AG09309 (cell line): ENCODE data around the gene FOXR1.
"Not testable (repeated sequence)": the region's sequence is repeated elsewhere in the genome, so short reads cannot be mapped to it uniquely, and the experiment has no call there.

ENCODE experiments used
- DNase-seq: peaks from one replicate; pipeline ENCODE4 v3.0.0-alpha.2; 2010; ENCODE audit warnings: low read depth
- H3K4me3 ChIP-seq: 2 replicates; pipeline ENCODE4 v1.5.1; 2011; ENCODE audit warnings: mild to moderate bottlenecking, low read depth, low read length, moderate library complexity; ENCODE audit not compliant: control insufficient read depth
- CTCF ChIP-seq: IDR thresholded peaks from 2 replicates; pipeline ENCODE4 v1.5.1; 2011; ENCODE audit warnings: mild to moderate bottlenecking, low read depth, low read length, inconsistent platforms; ENCODE audit not compliant: insufficient read depth, control insufficient read depth; ENCODE audit errors: missing control alignments

Gene FOXR1

GRCh38 chr11:118980191-118980881 lies 8.8 kb downstream of the FOXR1 start:
- no peak for DNase-seq
- TF ChIP-seq CTCF, result no peak
- no peak overlapping the region for H3K4me3 ChIP-seq

DNA sequence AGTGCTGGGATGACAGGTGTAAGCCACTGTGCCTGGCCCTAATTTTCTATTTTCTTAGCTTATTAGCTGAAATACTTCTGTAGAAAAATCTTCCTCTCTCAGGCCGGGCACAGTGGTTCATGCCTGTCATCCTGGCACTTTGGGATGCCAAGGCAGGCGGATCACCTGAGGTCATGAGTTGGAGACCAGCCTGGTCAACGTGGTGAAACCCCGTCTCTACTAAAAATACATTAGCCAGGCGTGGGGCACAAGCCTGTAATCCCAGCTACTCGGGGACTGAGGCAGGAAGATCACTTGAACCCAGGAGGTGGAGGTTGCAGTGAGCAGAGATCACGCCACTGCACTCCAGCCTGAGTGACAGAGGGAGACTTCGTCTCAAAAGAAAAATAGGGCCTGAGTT lies 12.8 kb downstream of the FOXR1 start:
- H3K4me3 ChIP-seq, DNase-seq: not testable (repeated sequence)

- DNase-seq, result no peak
- no peak overlapping the region for H3K4me3 ChIP-seq
- no peak for TF ChIP-seq CTCF
Measured at GRCh38 chr11:118984825-118985224, 13.3 kb downstream of the FOXR1 start.

- TF ChIP-seq CTCF, result no peak
- no peak for DNase-seq
- H3K4me3 ChIP-seq, result no peak overlapping the region
Measured at GRCh38 chr11:118988280-118988679, 16.7 kb downstream of the FOXR1 start.

GRCh38 chr11:118991486-118992038 lies 20.0 kb downstream of the FOXR1 start:
- not testable (repeated sequence) for H3K4me3 ChIP-seq, DNase-seq

DNA sequence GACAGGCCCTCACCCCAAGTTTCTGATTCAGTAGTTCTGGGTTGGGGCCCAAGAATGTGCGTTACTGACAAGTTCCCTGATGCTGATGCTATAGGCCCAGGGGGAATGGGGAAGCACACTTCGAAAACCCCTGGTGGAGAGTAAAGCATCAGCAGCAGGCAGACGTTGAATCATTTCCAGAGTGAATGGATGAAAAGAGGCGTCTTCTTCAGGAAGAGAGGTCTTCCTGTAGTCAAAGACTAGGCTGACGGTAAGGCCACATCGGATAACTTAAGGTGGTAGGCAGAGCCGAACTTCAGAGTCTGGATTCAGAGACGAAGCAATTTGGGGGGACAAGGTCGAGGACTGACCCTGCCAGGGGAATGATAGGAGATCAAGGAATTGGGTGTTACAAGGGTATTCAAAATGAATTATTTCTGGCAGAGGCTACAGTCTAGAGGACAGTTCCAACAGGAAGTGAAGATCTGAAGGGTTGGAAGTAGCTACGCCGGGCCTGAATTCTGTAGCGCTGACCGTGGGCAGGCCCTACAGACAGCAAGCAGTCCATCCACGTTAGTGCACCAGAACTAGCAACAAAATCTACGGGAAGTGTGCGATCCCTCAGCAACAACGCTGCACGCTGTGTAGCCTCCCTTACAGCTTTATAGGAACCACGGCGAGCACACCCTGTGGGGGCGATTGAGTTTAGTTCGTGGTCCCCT lies 25.5 kb downstream of the FOXR1 start:
- DNase-seq, result no peak
- TF ChIP-seq CTCF, result peak; percentile 17
- peak overlapping the region; percentile 98 for H3K4me3 ChIP-seq

DNA sequence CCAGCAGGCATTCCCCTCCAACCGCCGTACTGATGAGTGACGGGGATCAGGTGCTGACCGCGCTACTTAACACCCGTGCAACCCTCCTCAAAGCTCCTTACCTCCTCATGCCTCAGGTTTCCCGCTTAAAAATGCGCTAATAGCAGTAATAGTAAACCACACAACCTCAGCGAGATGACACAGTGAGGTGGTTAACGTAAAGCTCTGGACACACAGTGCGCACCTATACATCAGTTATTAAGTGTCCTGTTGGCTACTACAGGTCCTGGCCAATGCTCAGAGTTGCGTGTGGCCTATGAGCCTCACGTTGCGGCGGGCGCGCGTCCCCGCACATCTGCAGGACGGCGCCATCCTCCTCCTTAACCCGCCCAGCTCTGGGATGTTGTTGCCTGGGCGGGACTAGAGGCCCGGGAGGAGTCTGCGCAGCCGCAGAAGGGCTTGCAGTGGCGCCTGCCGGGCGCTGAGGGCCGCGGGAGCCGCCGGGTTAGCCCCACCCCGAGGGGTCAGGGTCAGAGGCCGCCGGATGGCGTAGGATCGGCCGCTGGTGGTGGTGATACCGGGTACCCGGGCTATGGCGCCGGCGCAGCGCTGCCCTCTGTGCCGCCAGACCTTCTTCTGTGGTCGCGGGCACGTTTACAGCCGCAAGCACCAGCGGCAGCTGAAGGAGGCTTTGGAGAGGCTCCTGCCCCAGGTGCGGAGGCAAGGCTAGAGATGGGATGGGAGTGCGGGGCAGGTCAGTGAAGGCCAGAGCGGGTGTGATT lies 26.2 kb downstream of the FOXR1 start, which contains the start of gene CENATAC:
Gene CENATAC, plus strand, starts transcription at position 512 of the 761 bp plus-strand sequence. Its CDS starts 60 bp downstream, at position 572.
- no peak for TF ChIP-seq CTCF
- H3K4me3 ChIP-seq, result peak within 1 kb of the TSS; percentile 98

More for the DNA sequence above, 26.2 kb downstream of the FOXR1 start, which contains the start of gene CENATAC:
- DNase-seq, result peak; percentile 35
